GM12878 (cell line): ENCODE measurements around the gene PDS5A. TPM values are rescaled to one million over a fixed set of nuclear protein-coding genes. Genes with fewer than 3 reads are reported as not detected.

Experiments used
- ATF7 ChIP-seq: fragments of 450-650 bp; IDR thresholded peaks from 2 replicates; pipeline ENCODE4 v1.6.1; 2016; ENCODE audit warnings: low read depth, mild to moderate bottlenecking
- BCL3 ChIP-seq: IDR thresholded peaks from 2 replicates; pipeline ENCODE4 v1.6.1; 2011; ENCODE audit warnings: borderline replicate concordance, low read depth, mild to moderate bottlenecking, moderate library complexity, low read length; ENCODE audit not compliant: insufficient read depth, poor library complexity, severe bottlenecking
- CBFB ChIP-seq: IDR thresholded peaks from 2 replicates; pipeline ENCODE4 v1.6.1; 2016; ENCODE audit warnings: antibody characterized with exemption, low read depth
- CBX3 ChIP-seq: fragments of 200-600 bp; sonication (generic); IDR thresholded peaks from 2 replicates; pipeline ENCODE4 v1.6.1; 2016; ENCODE audit warnings: low read depth, borderline replicate concordance
- EED ChIP-seq: sonication (generic); IDR thresholded peaks from 2 replicates; pipeline ENCODE4 v1.6.1; 2016; ENCODE audit warnings: antibody characterized with exemption, low read depth
- IKZF2 ChIP-seq, 2 experiments: fragments of 450-650 bp; IDR thresholded peaks; 2 replicates each; pipeline ENCODE4 v1.6.1; 2017; ENCODE audit warnings: mild to moderate bottlenecking in 2 of 2, moderate library complexity in 2 of 2
- MEF2A ChIP-seq: IDR thresholded peaks from 2 replicates; pipeline ENCODE4 v1.6.1; 2011; ENCODE audit warnings: low read depth, mild to moderate bottlenecking, low read length, moderate library complexity; ENCODE audit not compliant: insufficient read depth
- MXI1 ChIP-seq: fragments of 150-350 bp; IDR thresholded peaks from 2 replicates; pipeline ENCODE4 v1.6.1; 2011; ENCODE audit warnings: low read depth, mild to moderate bottlenecking, inconsistent platforms, low read length, improper control_type of control experiment
- NFIC ChIP-seq: IDR thresholded peaks from 2 replicates; pipeline ENCODE4 v1.6.1; 2012; ENCODE audit warnings: low read depth, mild to moderate bottlenecking, inconsistent platforms, low read length, moderate library complexity
- NR2C1 ChIP-seq: fragments of 450-650 bp; IDR thresholded peaks from 2 replicates; pipeline ENCODE4 v1.6.1; 2017; ENCODE audit warnings: antibody characterized with exemption, mild to moderate bottlenecking, moderate library complexity
- NR2C2 ChIP-seq: IDR thresholded peaks from 2 replicates; pipeline ENCODE4 v1.6.1; 2011; ENCODE audit warnings: borderline replicate concordance, low read depth; ENCODE audit not compliant: control insufficient read depth, insufficient read length
- PKNOX1 ChIP-seq: fragments of 450-650 bp; IDR thresholded peaks from 2 replicates; pipeline ENCODE4 v1.6.1; 2016; ENCODE audit warnings: mild to moderate bottlenecking
- POLR2A ChIP-seq: IDR thresholded peaks from 2 replicates; pipeline ENCODE4 v1.6.1; 2011; ENCODE audit warnings: low read depth, mild to moderate bottlenecking, low read length
- SMAD5 ChIP-seq: IDR thresholded peaks from 2 replicates; pipeline ENCODE4 v1.6.1; 2016; ENCODE audit warnings: antibody characterized with exemption, low read depth
- TAF1 ChIP-seq: IDR thresholded peaks from 2 replicates; pipeline ENCODE4 v1.6.1; 2011; ENCODE audit warnings: mild to moderate bottlenecking, low read depth, low read length, borderline replicate concordance
- TCF12 ChIP-seq: IDR thresholded peaks from 2 replicates; pipeline ENCODE4 v1.6.1; 2011; ENCODE audit warnings: low read depth, mild to moderate bottlenecking, low read length
- ZBTB33 ChIP-seq: fragments of 450-650 bp; IDR thresholded peaks from 2 replicates; pipeline ENCODE4 v1.6.1; 2017; ENCODE audit warnings: mild to moderate bottlenecking
- ZNF274 ChIP-seq: IDR thresholded peaks from one replicate; pipeline ENCODE4 v1.8.0; 2011; ENCODE audit not compliant: insufficient read length, insufficient read depth
- ZSCAN29 ChIP-seq: fragments of 450-650 bp; IDR thresholded peaks from 2 replicates; pipeline ENCODE4 v1.6.1; 2017; ENCODE audit warnings: mild to moderate bottlenecking, moderate library complexity
- polyA plus RNA-seq, 11 experiments: library from polyadenylated mRNA; depleted of rRNA in 4 of 11; unstranded in 6 of 11; stranded (reverse) in 5 of 11; fragments of >200 nt; fragmentation: Nextera tagmentation in 4 of 11; fragmentation: Illumina TruSeq in 1 of 11; extraction: Ambion mirVana in 4 of 11; extraction: Trizol in 1 of 11; gene quantifications; 1 replicate in 1 of 11; 2 replicates in 10 of 11; pipeline versions ENCODE4 v1.2.1 to v1.2.3, GENCODE V29; 2011 to 2016; ENCODE audit warnings: inconsistent platforms in 2 of 11, missing spikeins in 2 of 11, low read depth in 1 of 11
- total RNA-seq, 4 experiments: library from RNA; depleted of rRNA in 3 of 4; stranded (reverse); fragments of >200 nt in 3 of 4; fragmentation: Illumina TruSeq in 1 of 4; extraction: Trizol in 1 of 4; gene quantifications; 2 replicates each; pipeline versions ENCODE4 v1.2.1 to v1.2.3, GENCODE V29; 2013 to 2021
- TF ChIP-seq, protein P1 (sequence below): IDR thresholded peaks from 2 replicates; pipeline ENCODE4 v1.6.1; 2011; ENCODE audit warnings: mild to moderate bottlenecking, low read depth, low read length, moderate library complexity; ENCODE audit not compliant: insufficient replicate concordance
- TF ChIP-seq, protein P2 (sequence below): fragments of 450-650 bp; IDR thresholded peaks from 2 replicates; pipeline ENCODE4 v1.6.1; 2016; ENCODE audit warnings: mild to moderate bottlenecking, moderate library complexity, borderline replicate concordance

PDS5A gene
- total and polyA plus RNA-seq, 10 of the 15 experiments (the other 5 are each of a cell fraction or from before 2014, with no cell fraction given): 13.7 to 69.7 (median 52.3) TPM

GRCh38 chr4:39976141-39976944 lies 1.4 kb downstream of the PDS5A start (continued):
- TF ChIP-seq BCL3 (no peak), TAF1 (0 out of 2 replicates have a peak, but pooled peaks have one; percentile 12), NFIC (no peak), ZSCAN29 (no peak), SMAD5 (no peak), NR2C2 (no peak), MEF2A (no peak), ZBTB33 (no peak), TCF12 (no peak), CBX3 (no peak), CBFB (no peak), POLR2A (no peak), IKZF2 (IDR thresholded peaks at IDR 0.05) (peak; percentile 39 to 51; a peak in 3 of 4 replicates), MXI1 (peak; percentile 58), ZNF274 (no peak), ATF7 (no peak), EED (peak; percentile 17; the same call in 1 of the 2 replicates), PKNOX1 (no peak), NR2C1 (no peak)
- TF ChIP-seq, protein P1, sequence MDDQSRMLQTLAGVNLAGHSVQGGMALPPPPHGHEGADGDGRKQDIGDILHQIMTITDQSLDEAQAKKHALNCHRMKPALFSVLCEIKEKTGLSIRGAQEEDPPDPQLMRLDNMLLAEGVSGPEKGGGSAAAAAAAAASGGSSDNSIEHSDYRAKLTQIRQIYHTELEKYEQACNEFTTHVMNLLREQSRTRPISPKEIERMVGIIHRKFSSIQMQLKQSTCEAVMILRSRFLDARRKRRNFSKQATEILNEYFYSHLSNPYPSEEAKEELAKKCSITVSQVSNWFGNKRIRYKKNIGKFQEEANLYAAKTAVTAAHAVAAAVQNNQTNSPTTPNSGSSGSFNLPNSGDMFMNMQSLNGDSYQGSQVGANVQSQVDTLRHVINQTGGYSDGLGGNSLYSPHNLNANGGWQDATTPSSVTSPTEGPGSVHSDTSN: no peak
- TF ChIP-seq, protein P2, sequence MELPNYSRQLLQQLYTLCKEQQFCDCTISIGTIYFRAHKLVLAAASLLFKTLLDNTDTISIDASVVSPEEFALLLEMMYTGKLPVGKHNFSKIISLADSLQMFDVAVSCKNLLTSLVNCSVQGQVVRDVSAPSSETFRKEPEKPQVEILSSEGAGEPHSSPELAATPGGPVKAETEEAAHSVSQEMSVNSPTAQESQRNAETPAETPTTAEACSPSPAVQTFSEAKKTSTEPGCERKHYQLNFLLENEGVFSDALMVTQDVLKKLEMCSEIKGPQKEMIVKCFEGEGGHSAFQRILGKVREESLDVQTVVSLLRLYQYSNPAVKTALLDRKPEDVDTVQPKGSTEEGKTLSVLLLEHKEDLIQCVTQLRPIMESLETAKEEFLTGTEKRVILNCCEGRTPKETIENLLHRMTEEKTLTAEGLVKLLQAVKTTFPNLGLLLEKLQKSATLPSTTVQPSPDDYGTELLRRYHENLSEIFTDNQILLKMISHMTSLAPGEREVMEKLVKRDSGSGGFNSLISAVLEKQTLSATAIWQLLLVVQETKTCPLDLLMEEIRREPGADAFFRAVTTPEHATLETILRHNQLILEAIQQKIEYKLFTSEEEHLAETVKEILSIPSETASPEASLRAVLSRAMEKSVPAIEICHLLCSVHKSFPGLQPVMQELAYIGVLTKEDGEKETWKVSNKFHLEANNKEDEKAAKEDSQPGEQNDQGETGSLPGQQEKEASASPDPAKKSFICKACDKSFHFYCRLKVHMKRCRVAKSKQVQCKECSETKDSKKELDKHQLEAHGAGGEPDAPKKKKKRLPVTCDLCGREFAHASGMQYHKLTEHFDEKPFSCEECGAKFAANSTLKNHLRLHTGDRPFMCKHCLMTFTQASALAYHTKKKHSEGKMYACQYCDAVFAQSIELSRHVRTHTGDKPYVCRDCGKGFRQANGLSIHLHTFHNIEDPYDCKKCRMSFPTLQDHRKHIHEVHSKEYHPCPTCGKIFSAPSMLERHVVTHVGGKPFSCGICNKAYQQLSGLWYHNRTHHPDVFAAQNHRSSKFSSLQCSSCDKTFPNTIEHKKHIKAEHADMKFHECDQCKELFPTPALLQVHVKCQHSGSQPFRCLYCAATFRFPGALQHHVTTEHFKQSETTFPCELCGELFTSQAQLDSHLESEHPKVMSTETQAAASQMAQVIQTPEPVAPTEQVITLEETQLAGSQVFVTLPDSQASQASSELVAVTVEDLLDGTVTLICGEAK: no peak
